K562 (cell line): ENCODE measurements around the gene AURKB. TPM values are rescaled to one million over a fixed set of nuclear protein-coding genes. Genes with fewer than 3 reads are reported as not detected.

ENCODE experiments used
- AFF4 ChIP-seq: sonication (generic); formaldehyde crosslinking; IDR thresholded peaks from 2 replicates; pipeline ENCODE4 v1.8.0; 2023; ENCODE audit warnings: mild to moderate bottlenecking, missing genetic modification reagents
- ARHGAP35 ChIP-seq: fragments of 450-650 bp; IDR thresholded peaks from 2 replicates; pipeline ENCODE4 v1.6.1; 2018; ENCODE audit not compliant: partially characterized antibody
- HDAC1 ChIP-seq, 2 experiments: fragments of 450-650 bp; IDR thresholded peaks; 2 replicates each; pipeline ENCODE4 v1.6.1; 2016 to 2017; ENCODE audit warnings: inconsistent platforms in 1 of 2, mild to moderate bottlenecking in 1 of 2, moderate library complexity in 1 of 2
- KLF10 ChIP-seq: fragments of 250-450 bp; sonication (Bioruptor Pico); IDR thresholded peaks from 2 replicates; pipeline ENCODE4 v1.6.1; 2021; ENCODE audit warnings: matching md5 sums
- MCM5 ChIP-seq: fragments of 450-650 bp; IDR thresholded peaks from 2 replicates; pipeline ENCODE4 v1.6.1; 2016; ENCODE audit warnings: low read depth
- MLX ChIP-seq, 2 experiments: fragments of 450-650 bp in 1 of 2; sonication (generic) in 1 of 2; formaldehyde crosslinking; conservative IDR thresholded peaks; 2 replicates each; pipeline versions ENCODE4 v1.4.0 to v1.8.1; 2020 to 2022; ENCODE audit warnings: mild to moderate bottlenecking in 1 of 2, missing genetic modification reagents in 1 of 2
- NR1H2 ChIP-seq: sonication (generic); formaldehyde crosslinking; IDR thresholded peaks from 2 replicates; pipeline ENCODE4 v1.4.0; 2020; ENCODE audit warnings: mild to moderate bottlenecking, missing genetic modification reagents
- PRMT5 ChIP-seq: sonication (generic); formaldehyde crosslinking; IDR thresholded peaks from 2 replicates; pipeline ENCODE4 v1.5.0; 2020; ENCODE audit warnings: missing genetic modification reagents
- PRPF4 ChIP-seq: fragments of 200-400 bp; formaldehyde crosslinking; IDR thresholded peaks from one replicate; pipeline ENCODE4 v1.6.1; 2017; ENCODE audit warnings: low read length, low read depth, mild to moderate bottlenecking; ENCODE audit not compliant: insufficient read depth, poor library complexity, severe bottlenecking
- RFX5 ChIP-seq: IDR thresholded peaks from 2 replicates; pipeline ENCODE4 v1.6.1; 2011; ENCODE audit warnings: low read depth, mild to moderate bottlenecking, improper control_type of control experiment, low read length
- SIX5 ChIP-seq, 2 experiments: IDR thresholded peaks; 2 replicates each; pipeline ENCODE4 v1.6.1; 2011; ENCODE audit warnings: low read length in 2 of 2, borderline replicate concordance in 1 of 2, low read depth in 1 of 2, mild to moderate bottlenecking in 1 of 2, moderate library complexity in 1 of 2; ENCODE audit not compliant: insufficient read depth in 1 of 2
- SMC3 ChIP-seq: conservative IDR thresholded peaks from 2 replicates; pipeline ENCODE4 v1.6.1; 2011; ENCODE audit warnings: low read depth, low read length, improper control_type of control experiment; ENCODE audit not compliant: insufficient read depth
- ZBTB5 ChIP-seq: fragments of 450-650 bp; IDR thresholded peaks from 2 replicates; pipeline ENCODE4 v1.6.1; 2017; ENCODE audit warnings: antibody characterized with exemption
- ZFP30 ChIP-seq: fragments of 250-450 bp; sonication (Bioruptor Pico); IDR thresholded peaks from 2 replicates; pipeline ENCODE4 v1.8.0; 2022; ENCODE audit warnings: moderate library complexity, mild to moderate bottlenecking, inconsistent platforms, borderline replicate concordance
- ZNF584 ChIP-seq: fragments of 200-800 bp; sonication (Bioruptor generic); IDR thresholded peaks from 2 replicates; pipeline ENCODE4 v1.6.1; 2016; ENCODE audit warnings: low read depth, mild to moderate bottlenecking, missing genetic modification characterization, missing compliant biosample characterization
- ZNF830 ChIP-seq: fragments of 250-450 bp; sonication (Bioruptor Pico); IDR thresholded peaks from 2 replicates; pipeline ENCODE4 v1.5.0; 2021; ENCODE audit warnings: mild to moderate bottlenecking
- polyA plus RNA-seq, 8 experiments: library from polyadenylated mRNA; depleted of rRNA in 4 of 8; stranded (reverse) in 5 of 8; unstranded in 3 of 8; fragments of >200 nt; fragmentation: Nextera tagmentation in 2 of 8; fragmentation: Illumina TruSeq in 1 of 8; extraction: Ambion mirVana in 2 of 8; extraction: Trizol in 1 of 8; gene quantifications; 2 replicates each; pipeline versions ENCODE4 v1.2.1 to v1.2.3, GENCODE V29; 2011 to 2014; ENCODE audit warnings: inconsistent platforms in 1 of 8, missing spikeins in 1 of 8
- total RNA-seq, 7 experiments: library from RNA; depleted of rRNA in 6 of 7; stranded (reverse); fragments of >200 nt in 6 of 7; fragmentation: Illumina TruSeq in 2 of 7; extraction: Trizol in 2 of 7; gene quantifications; 2 replicates each; pipeline versions ENCODE4 v1.2.1 to v1.2.3, GENCODE V29; 2011 to 2021; ENCODE audit warnings: low replicate concordance in 1 of 7

Gene AURKB
- total and polyA plus RNA-seq, 9 of the 15 experiments (the other 6 are each of a cell fraction or from before 2014, with no cell fraction given) = 27.2 to 114 (median 74.8) TPM

GRCh38 chr17:8222630-8223355, 12.4 kb upstream of the AURKB start (continued):
- peak; percentile 71 for TF ChIP-seq ZBTB5
- TF ChIP-seq ZNF830 (CRISPR knock-in tag) = no peak
- no peak for TF ChIP-seq PRPF4
- TF ChIP-seq ZFP30 (CRISPR knock-in tag) = no peak
- TF ChIP-seq MLX (CRISPR knock-in tag; conservative IDR thresholded peaks at IDR 0.05) = no peak
- TF ChIP-seq HDAC1 (IDR thresholded peaks at IDR 0.05) = peak in 1 of 2 experiments; percentile 90; a peak in 2 of 4 replicates
- no peak for TF ChIP-seq ARHGAP35
- TF ChIP-seq RFX5 = peak; percentile 23; the same call in 1 of the 2 replicates
- TF ChIP-seq ZNF584 (CRISPR knock-in tag) = no peak
- TF ChIP-seq SMC3 = no peak
- no peak for TF ChIP-seq MCM5
- no peak for TF ChIP-seq PRMT5 (CRISPR knock-in tag)
- peak; percentile 53; the same call in 1 of the 2 replicates for TF ChIP-seq AFF4
- TF ChIP-seq NR1H2 (CRISPR knock-in tag) = no peak
- no peak for TF ChIP-seq SIX5 (IDR thresholded peaks at IDR 0.05; ENCODE audit: borderline replicate concordance in 1 of 2, insufficient read depth in 1 of 2, low read depth in 1 of 2, low read length in 2 of 2)
- no peak for TF ChIP-seq KLF10 (CRISPR knock-in tag)
